Esophagus (tissue), 2 donors: ENCODE results near the gene ZNF513. TPM values are rescaled to one million over a fixed set of nuclear protein-coding genes. Genes with fewer than 3 reads are reported as not detected.
A peak's percentile ranks its signal among the peaks of the same experiment; 100 is the strongest.

Source experiments
- H3K27ac ChIP-seq, 2 donors: one replicate each; pipeline ENCODE4 v1.5.1; 2013; ENCODE audit warnings: low read depth in 2 of 2, mild to moderate bottlenecking in 2 of 2, inconsistent platforms in 1 of 2, low read length in 1 of 2, moderate library complexity in 1 of 2
- H3K27me3 ChIP-seq, 2 donors: one replicate each; pipeline ENCODE4 v1.6.1; 2013; ENCODE audit warnings: low read length in 2 of 2, control low read depth in 1 of 2, mild to moderate bottlenecking in 1 of 2; ENCODE audit not compliant: insufficient read depth in 2 of 2, control insufficient read depth in 1 of 2
- H3K36me3 ChIP-seq, 2 donors: one replicate each; pipeline ENCODE4 v1.6.1; 2013; ENCODE audit warnings: low read length in 1 of 2; ENCODE audit not compliant: control insufficient read depth in 2 of 2, insufficient read depth in 2 of 2
- H3K4me1 ChIP-seq, 2 donors: one replicate each; pipeline ENCODE4 v1.6.1; 2013; ENCODE audit warnings: low read length in 1 of 2; ENCODE audit not compliant: control insufficient read depth in 2 of 2, insufficient read depth in 2 of 2
- H3K4me3 ChIP-seq, 2 donors: one replicate each; pipeline ENCODE4 v1.5.1; 2013; ENCODE audit warnings: low read length in 2 of 2, mild to moderate bottlenecking in 2 of 2, low read depth in 1 of 2, moderate library complexity in 1 of 2
- H3K9me3 ChIP-seq, 2 donors: one replicate each; pipeline ENCODE4 v1.6.1; 2013; ENCODE audit warnings: mild to moderate bottlenecking in 2 of 2, low read depth in 1 of 2, low read length in 1 of 2, moderate library complexity in 1 of 2; ENCODE audit not compliant: control insufficient read depth in 2 of 2, insufficient read depth in 1 of 2
- WGBS, 2 donors: extraction: QIAGEN DNeasy Blood & Tissue Kit; methylation state at CpG; one replicate each; pipeline ENCODE4 v1.1.7; 2013; 5-methylcytosine and 5-hydroxymethylcytosine counted together
- polyA plus RNA-seq, 2 donors: library from polyadenylated mRNA; stranded (reverse); fragments of 200-250 nt; gene quantifications; one replicate each; pipeline ENCODE4 v1.2.3, GENCODE V29; 2013
- donor health status: healthy with polysubstance abuse.
- donor health status: Bipolar disorder and iron deficiency.

Gene ZNF513
- polyA plus RNA-seq, 2 donors: 20.0 to 34.5 TPM

DNA sequence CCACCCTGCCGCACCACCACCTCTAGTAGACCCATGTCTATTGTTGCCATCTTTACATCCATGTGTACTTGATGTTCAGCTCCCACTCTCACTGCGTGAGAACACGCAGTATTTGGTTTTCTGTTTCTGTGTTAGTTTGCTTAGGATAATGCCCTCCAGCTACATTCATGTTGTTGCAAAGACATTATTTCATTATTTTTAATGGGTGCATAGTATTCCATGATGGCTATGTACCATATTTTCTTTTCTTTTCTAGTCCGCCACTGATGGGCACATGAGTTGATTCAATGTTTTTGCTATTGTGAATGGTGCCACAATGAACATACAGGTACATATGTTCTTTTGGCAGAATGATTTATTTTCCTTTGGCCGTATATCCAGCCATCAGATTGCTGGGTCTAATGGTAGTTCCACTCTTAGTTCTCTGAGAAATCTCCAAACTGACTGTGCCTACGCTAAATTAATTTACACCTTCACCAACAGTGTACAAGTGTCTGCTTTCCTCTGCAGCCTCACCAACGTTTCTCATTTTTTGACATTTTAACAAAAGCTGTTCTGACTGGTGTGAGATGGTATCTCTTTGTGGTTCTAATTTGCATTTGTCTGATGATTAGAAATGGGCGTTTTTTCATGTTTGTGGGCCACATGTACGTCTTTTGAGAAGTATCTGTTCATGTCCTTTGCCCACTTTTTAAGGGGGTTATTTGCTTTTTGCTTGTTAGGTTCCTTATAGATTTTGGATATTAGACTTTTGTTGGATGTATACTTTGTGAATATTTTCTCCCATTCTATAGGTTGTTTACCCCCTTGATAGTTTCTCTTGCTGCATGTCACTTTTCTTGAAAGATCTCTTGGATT is 10.5 kb upstream of the ZNF513 start:
- no peaks in the 10 kb centered on the region for H3K9me3 ChIP-seq
- no peaks in the 10 kb centered on the region for H3K4me1 ChIP-seq
- no peaks in the 10 kb centered on the region for H3K27me3 ChIP-seq
- H3K4me3 ChIP-seq: no peak overlapping the region
- WGBS, 2 donors: 91 to 94% methylated on average over 9 of the region's 9 CpGs
- H3K36me3 ChIP-seq: peaks cover 3 to 6% of the 10 kb centered on the region in 2 donors
- H3K27ac ChIP-seq: no peak overlapping the region

DNA sequence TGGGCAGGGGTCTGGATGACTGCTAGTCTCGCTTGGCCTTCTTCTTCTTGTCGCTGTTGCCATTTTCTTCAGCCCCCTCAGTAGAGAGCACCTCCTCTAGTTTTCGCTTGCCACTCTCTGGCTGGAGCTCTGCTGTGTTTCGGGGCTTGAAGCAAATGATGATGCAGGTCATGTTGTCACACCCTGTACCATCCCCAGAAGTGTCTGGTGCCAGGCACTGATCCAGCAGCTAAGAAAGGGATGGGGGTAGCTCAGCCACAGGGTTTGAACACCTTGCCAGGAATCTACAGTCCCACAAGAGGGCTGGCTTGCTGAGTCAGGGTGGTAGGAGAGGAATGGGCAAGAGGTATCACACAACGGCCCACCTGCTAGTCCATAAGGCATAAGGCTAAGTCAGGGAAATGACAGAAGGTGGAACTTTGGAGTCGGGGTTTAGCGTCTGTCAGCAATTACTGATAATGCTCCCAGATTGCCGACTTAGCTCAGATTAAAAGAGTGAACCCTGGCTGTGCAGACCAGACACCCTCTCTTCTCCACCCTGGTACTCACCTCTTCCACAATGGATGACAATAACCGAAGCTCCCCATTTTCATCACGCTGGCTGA is 1.1 kb upstream of the ZNF513 start:
- Histone ChIP-seq H3K4me1 (peaks cover 3 to 8% of the 10 kb centered on the region in 2 donors), H3K4me3 (no peak overlapping the region), H3K27me3 (no peaks in the 10 kb centered on the region), H3K27ac (peak overlapping the region; percentile 84 to 95), H3K9me3 (no peaks in the 10 kb centered on the region), H3K36me3 (peaks cover 16 to 40% of the 10 kb centered on the region in 2 donors)
- WGBS, 2 donors: 87 to 93% methylated on average over 10 of the region's 10 CpGs

DNA sequence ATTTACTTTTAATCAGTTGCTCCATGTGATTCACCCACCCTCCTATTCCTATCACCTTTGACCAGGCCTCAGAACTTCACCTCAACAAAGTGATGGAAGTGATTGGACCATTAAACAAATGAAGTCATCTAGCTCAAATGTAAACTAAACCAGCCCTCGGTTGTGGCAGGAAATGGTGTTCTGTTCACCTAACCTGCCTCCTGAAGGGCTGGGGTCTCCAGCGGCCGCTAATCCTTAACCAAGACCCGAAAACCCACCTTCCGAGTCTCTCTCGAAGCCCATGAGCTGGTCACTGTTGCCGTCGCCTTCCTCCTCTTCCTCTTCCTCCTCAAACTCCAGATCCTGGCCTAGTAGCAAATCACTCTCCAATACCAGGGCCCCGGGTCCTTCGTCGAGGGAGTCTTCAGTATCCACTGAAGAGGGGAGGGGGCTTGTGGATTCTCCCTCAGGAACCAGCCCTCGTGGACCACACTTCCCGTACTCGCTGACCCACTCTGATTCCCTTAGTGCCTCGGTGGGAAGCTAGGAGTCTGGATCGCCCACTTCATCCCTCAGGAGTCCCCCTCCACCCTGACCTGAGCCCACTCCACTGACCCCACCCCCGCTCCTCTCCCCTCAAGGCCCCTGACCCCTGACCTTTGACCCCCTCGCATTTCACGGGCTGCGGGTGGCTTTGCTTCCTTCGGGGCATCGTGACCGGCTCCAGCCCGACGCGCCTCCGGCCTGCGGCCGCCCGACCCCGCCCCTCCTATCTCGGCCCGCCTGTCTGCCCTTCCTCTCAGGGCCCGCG is 503 bp downstream of the ZNF513 start:
- H3K4me3 ChIP-seq: peak overlapping the region; percentile 67 to 85
- 0 to 1% methylated on average over 34 to 35 of the region's 35 CpGs for WGBS, 2 donors
- H3K27me3 ChIP-seq: no peaks in the 10 kb centered on the region
- no peaks in the 10 kb centered on the region for H3K9me3 ChIP-seq
- peak overlapping the region; percentile 87 to 95 for H3K27ac ChIP-seq
- peaks cover 24 to 52% of the 10 kb centered on the region in 2 donors for H3K36me3 ChIP-seq
- H3K4me1 ChIP-seq: peaks cover 3 to 8% of the 10 kb centered on the region in 2 donors

DNA sequence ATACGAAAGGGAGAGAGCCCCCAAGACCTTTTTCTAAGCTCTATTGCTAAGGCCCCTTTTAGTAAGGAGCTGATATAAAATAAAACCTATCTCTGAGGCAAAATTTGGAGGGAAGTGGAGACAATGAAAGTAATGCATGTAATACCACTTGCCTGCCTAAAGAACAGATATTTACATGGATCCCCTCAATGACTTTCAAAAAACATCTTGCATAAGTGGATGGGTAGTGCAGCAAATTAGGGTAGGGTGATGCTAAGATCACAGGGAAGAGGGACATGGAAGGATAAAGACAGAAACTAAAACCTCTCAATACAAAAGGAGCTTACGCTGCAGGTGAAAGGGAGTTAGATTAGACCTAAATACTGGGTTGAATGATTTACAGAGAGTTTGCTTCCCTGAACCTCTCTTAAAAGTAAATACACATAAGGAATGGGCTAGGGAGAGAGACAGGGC is 1.1 kb downstream of the ZNF513 start:
- no peaks in the 10 kb centered on the region for H3K27me3 ChIP-seq
- no peaks in the 10 kb centered on the region for H3K9me3 ChIP-seq
- peaks cover 3 to 8% of the 10 kb centered on the region in 2 donors for H3K4me1 ChIP-seq
- peaks cover 24 to 51% of the 10 kb centered on the region in 2 donors for H3K36me3 ChIP-seq
- H3K27ac ChIP-seq: peak overlapping the region; percentile 87 to 95
- WGBS, 2 donors: 63 to 76% methylated on average over 2 of the region's 2 CpGs
- H3K4me3 ChIP-seq: peak overlapping the region in 1 of 2 donors; percentile 85

DNA sequence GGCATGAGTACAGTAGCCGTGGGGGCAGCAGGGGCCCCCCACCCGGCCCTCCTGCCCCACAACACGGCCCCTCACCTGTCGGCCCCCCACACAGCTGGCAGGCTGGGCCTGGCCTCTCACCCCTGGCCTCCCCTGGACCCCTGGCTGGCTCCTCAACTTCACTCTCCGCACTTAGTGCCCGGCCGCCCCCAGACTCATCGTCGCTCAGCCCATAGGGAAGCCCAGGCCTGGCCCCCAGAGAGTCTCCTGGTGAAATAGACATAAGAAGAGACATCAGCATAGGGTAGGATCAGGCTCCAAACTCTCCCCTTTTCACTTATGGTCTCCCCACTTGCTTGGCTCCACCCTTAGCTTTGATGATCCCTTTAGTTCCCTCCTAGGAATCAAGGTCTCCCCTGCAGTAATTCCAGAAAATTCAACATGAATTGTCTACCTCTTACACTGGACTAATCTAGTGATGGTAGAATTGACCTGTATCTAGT is 1.7 kb downstream of the ZNF513 start:
- no peak overlapping the region for H3K4me3 ChIP-seq
- peaks cover 24 to 49% of the 10 kb centered on the region in 2 donors for H3K36me3 ChIP-seq
- WGBS, 2 donors: 84 to 94% methylated on average over 5 to 9 of the region's 9 CpGs
- H3K9me3 ChIP-seq: no peaks in the 10 kb centered on the region
- H3K27me3 ChIP-seq: no peaks in the 10 kb centered on the region
- no peak overlapping the region for H3K27ac ChIP-seq
- peaks cover 3 to 8% of the 10 kb centered on the region in 2 donors for H3K4me1 ChIP-seq

DNA sequence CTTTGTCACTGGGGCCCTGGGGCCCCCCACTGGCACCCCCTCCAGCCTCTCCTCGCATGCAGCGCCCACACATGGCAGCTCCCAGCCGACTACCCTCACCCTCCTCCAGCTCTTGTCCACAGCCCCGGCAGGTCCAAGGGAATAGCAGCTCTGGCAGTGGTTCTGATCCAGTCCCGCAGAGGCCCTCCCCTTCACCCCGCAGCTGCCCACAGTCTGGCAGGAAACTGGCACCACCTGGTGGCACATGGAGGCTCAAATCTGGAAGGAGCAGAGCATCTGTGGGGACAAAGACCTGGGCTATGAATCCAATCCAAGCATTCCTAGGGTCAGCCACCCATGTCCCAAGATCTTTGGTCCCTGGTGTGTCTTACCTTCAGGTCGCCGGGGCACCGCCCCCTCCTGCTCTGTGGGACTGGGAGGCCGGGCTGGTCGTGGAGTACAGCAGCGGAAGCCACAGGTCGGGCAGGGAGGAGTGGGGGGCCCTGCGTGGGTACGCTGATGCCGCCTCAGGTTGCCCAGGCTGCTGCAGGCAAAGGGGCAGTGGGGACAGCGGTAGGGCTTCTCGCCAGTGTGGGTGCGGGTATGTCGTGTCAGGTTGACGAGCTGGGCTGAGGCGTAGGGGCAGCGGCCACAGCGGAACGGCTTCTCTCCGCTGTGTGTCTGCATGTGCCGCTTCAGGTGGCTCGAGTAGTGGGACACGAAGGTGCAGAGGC is 2.3 kb downstream of the ZNF513 start:
- H3K4me1 ChIP-seq: peaks cover 3 to 11% of the 10 kb centered on the region in 2 donors
- H3K27me3 ChIP-seq: no peaks in the 10 kb centered on the region
- no peak overlapping the region for H3K4me3 ChIP-seq
- H3K9me3 ChIP-seq: no peaks in the 10 kb centered on the region
- WGBS, 2 donors: 72 to 75% methylated on average over 29 of the region's 29 CpGs
- peaks cover 24 to 48% of the 10 kb centered on the region in 2 donors for H3K36me3 ChIP-seq
- no peak overlapping the region for H3K27ac ChIP-seq

DNA sequence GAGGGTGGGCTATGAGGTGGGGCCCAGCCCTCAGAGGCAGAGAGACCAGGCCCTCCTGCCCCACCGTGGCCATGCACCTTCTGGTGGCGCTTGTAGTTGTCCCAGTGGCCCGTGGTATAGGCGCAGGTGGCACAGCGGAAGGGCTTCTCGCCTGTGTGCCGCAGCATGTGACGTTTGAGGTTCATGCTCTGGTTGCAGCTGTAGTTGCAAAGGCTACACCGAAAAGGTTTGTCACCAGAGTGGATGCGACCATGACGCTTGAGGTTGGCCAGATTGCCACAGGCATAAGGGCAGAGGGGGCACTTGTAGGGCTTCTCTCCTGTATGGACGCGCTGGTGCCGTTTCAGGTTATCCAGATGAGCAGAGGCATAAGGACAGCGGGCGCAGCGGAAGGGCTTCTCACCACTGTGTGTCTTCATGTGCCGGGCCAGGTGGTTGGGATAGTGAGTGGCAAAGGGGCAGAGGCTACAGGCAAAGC is 2.9 kb downstream of the ZNF513 start:
- Histone ChIP-seq H3K4me1 (peaks cover 3 to 11% of the 10 kb centered on the region in 2 donors), H3K4me3 (no peak overlapping the region), H3K9me3 (no peaks in the 10 kb centered on the region), H3K27ac (no peak overlapping the region), H3K27me3 (no peaks in the 10 kb centered on the region), H3K36me3 (peaks cover 24 to 47% of the 10 kb centered on the region in 2 donors)
- 84 to 87% methylated on average over 18 of the region's 18 CpGs for WGBS, 2 donors

DNA sequence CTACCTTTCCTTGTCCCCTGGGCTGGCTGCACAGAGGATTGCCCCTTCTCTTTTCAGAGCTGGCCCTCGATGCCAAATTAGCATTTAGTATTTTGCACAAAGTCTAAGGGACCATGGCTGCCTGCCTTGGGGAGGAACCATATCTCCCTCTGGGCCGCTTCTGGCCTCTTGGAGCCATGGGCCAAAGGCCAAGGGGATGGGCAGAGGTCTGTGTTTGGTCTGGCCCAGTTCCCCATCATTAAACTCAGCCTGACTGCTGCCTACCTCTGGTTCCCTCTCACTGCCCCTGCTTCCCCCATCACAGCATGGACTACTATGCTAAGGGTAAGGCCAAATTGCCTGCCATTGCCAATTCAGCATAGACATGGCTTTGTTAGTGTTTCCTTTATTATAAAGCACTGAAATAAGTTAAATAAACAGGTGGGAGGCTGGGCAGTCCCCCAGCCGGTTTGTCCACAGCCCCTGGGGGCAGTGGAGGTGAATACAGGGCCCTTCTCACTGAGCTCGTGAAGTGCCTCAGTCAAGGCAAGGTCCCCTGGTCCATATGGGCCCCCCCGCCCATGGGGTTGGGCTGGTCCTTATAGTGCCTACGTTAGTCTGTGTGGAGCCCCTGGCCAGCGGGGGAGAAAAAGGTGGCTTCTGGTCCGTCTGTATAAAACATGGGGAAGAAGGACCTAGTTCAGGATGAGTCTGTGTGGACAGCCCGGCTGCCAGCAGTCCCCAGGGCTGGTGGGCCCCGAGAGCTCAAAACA is 3.5 kb downstream of the ZNF513 start:
- Histone ChIP-seq H3K27ac (no peak overlapping the region), H3K4me1 (peaks cover 3 to 11% of the 10 kb centered on the region in 2 donors), H3K9me3 (no peaks in the 10 kb centered on the region), H3K4me3 (no peak overlapping the region), H3K27me3 (no peaks in the 10 kb centered on the region), H3K36me3 (peaks cover 24 to 47% of the 10 kb centered on the region in 2 donors)
- WGBS, 2 donors: 64 to 73% methylated on average over 10 of the region's 10 CpGs
